Bronchial epithelial cell (primary cell): ENCODE results near the gene ECHDC3. TPM values are rescaled to one million over a fixed set of nuclear protein-coding genes. Genes with fewer than 3 reads are reported as not detected.
A peak's percentile ranks its signal among the peaks of the same experiment; 100 is the strongest.

ENCODE experiments used
- DNase-seq: peaks from one replicate; pipeline ENCODE4 v3.0.0-alpha.2; 2010; ENCODE audit warnings: low read depth
- FAIRE-seq: peaks from 2 replicates; lab custom pipeline; 2011; peaks lifted over from hg19 to GRCh38; lab: Jason Lieb, UNC
- H3K27me3 ChIP-seq: 2 replicates; pipeline ENCODE4 v1.5.1; 2011; ENCODE audit warnings: low read length; ENCODE audit not compliant: control insufficient read depth, insufficient read depth
- H3K36me3 ChIP-seq: 2 replicates; pipeline ENCODE4 v1.5.1; 2011; ENCODE audit warnings: low read length; ENCODE audit not compliant: control insufficient read depth, insufficient read depth
- H3K4me3 ChIP-seq: 2 replicates; pipeline ENCODE4 v1.5.1; 2011; ENCODE audit warnings: mild to moderate bottlenecking, low read depth, low read length, control low read depth
- CTCF ChIP-seq: IDR thresholded peaks from 2 replicates; pipeline ENCODE4 v1.5.1; 2011; ENCODE audit warnings: mild to moderate bottlenecking, moderate library complexity, low read length, control low read depth, inconsistent platforms; ENCODE audit not compliant: insufficient read depth, severe bottlenecking
- total RNA-seq: library from RNA; depleted of rRNA; stranded (reverse); fragments of >200 nt; gene quantifications from 2 replicates; pipeline ENCODE4 v1.2.1, GENCODE V29; 2014

The ECHDC3 gene
- total RNA-seq, 1 donor from 2014 or later: 1.6 TPM

GRCh38 chr10:11806706-11807105, 64.5 kb downstream of the ECHDC3 start:
- no peaks in the 10 kb centered on the region for H3K27me3 ChIP-seq
- no peak overlapping the region for H3K4me3 ChIP-seq
- H3K36me3 ChIP-seq: no peaks in the 10 kb centered on the region
- FAIRE-seq: peak; percentile 72
- TF ChIP-seq CTCF: no peak
- no peak for DNase-seq

- Histone ChIP-seq H3K36me3 (no peaks in the 10 kb centered on the region), H3K27me3 (no peaks in the 10 kb centered on the region), H3K4me3 (no peak overlapping the region)
- no peak for TF ChIP-seq CTCF
- DNase-seq: no peak
- no peak for FAIRE-seq
These were observed 66.6 kb downstream of the ECHDC3 start for GRCh38 chr10:11808808-11809207.

- FAIRE-seq: peak; percentile 43
- peak; percentile 83 for DNase-seq
- H3K27me3 ChIP-seq: no peaks in the 10 kb centered on the region
- TF ChIP-seq CTCF: no peak
- no peak overlapping the region for H3K4me3 ChIP-seq
- no peaks in the 10 kb centered on the region for H3K36me3 ChIP-seq
These were observed 68.2 kb downstream of the ECHDC3 start for GRCh38 chr10:11810313-11810766.

GRCh38 chr10:11810973-11811372, 68.8 kb downstream of the ECHDC3 start:
- no peaks in the 10 kb centered on the region for H3K27me3 ChIP-seq
- DNase-seq: no peak
- H3K4me3 ChIP-seq: no peak overlapping the region
- FAIRE-seq: no peak
- H3K36me3 ChIP-seq: no peaks in the 10 kb centered on the region
- TF ChIP-seq CTCF: no peak

- FAIRE-seq (peak; percentile 40), DNase-seq (no peak)
- Histone ChIP-seq H3K4me3 (no peak overlapping the region), H3K27me3 (no peaks in the 10 kb centered on the region), H3K36me3 (no peaks in the 10 kb centered on the region)
- no peak for TF ChIP-seq CTCF
These were observed 71.0 kb downstream of the ECHDC3 start for GRCh38 chr10:11813177-11813576.

Other genes starting within 250 kb of the ECHDC3 start
- 8.7 and 15.9 TPM in 2 replicates for gene USP6NL, start 130.7 kb upstream of the ECHDC3 start, total RNA-seq
- gene PROSER2, start 81.0 kb downstream of the ECHDC3 start, total RNA-seq: 20.8 and 27.8 TPM in 2 replicates